ENCODE measurements around the gene EDN2.

EDN2 gene

GRCh38 chr1:41483001-41483850 is 1.3 kb downstream of the EDN2 start:
- DNase-seq (ENCODE audit: low spot score) = no peak

- no peak for DNase-seq (ENCODE audit: low spot score)
These were observed 2.3 kb downstream of the EDN2 start for GRCh38 chr1:41482001-41482765.

GRCh38 chr1:41481109-41481775 is 3.2 kb downstream of the EDN2 start:
- DNase-seq (ENCODE audit: low spot score) = no peak

- DNase-seq (ENCODE audit: low spot score) = no peak
These were observed 4.0 kb downstream of the EDN2 start for GRCh38 chr1:41480204-41481108.

- no peak for DNase-seq (ENCODE audit: low spot score)
These were observed 4.7 kb downstream of the EDN2 start for GRCh38 chr1:41479808-41480160.

- DNase-seq (ENCODE audit: low spot score) = no peak
These were observed 5.3 kb downstream of the EDN2 start for GRCh38 chr1:41479000-41479807.

GRCh38 chr1:41478118-41478748 is 6.2 kb downstream of the EDN2 start:
- DNase-seq (ENCODE audit: low spot score) = no peak

GRCh38 chr1:41476807-41477361 is 7.6 kb downstream of the EDN2 start:
- no peak for DNase-seq (ENCODE audit: low spot score)

GRCh38 chr1:41475859-41476567 is 8.5 kb downstream of the EDN2 start:
- no peak for DNase-seq (ENCODE audit: low spot score)

- no peak for DNase-seq (ENCODE audit: low spot score)
These were observed 9.1 kb downstream of the EDN2 start for GRCh38 chr1:41475346-41475745.

GRCh38 chr1:41474490-41475271 is 9.8 kb downstream of the EDN2 start:
- no peak for DNase-seq (ENCODE audit: low spot score)

GRCh38 chr1:41473738-41474362 is 10.6 kb downstream of the EDN2 start:
- no peak for DNase-seq (ENCODE audit: low spot score)

GRCh38 chr1:41471658-41472057 is 12.8 kb downstream of the EDN2 start:
- DNase-seq (ENCODE audit: low spot score) = no peak

GRCh38 chr1:41469706-41470105 is 14.8 kb downstream of the EDN2 start:
- DNase-seq (ENCODE audit: low spot score) = no peak

- DNase-seq (ENCODE audit: low spot score) = no peak
These were observed 16.2 kb downstream of the EDN2 start for GRCh38 chr1:41468122-41468762.

- DNase-seq (ENCODE audit: low spot score) = no peak
These were observed 16.8 kb downstream of the EDN2 start for GRCh38 chr1:41467673-41468072.

GRCh38 chr1:41466146-41466545 is 18.3 kb downstream of the EDN2 start:
- DNase-seq (ENCODE audit: low spot score) = no peak
